ENCODE data around the gene TSGA10. TPM values are rescaled to one million over a fixed set of nuclear protein-coding genes. Genes with fewer than 3 reads are reported as not detected.

TSGA10 gene
- total and polyA plus RNA-seq, 4 donors = 3.8 to 37.3 (median 9.1) TPM

DNA sequence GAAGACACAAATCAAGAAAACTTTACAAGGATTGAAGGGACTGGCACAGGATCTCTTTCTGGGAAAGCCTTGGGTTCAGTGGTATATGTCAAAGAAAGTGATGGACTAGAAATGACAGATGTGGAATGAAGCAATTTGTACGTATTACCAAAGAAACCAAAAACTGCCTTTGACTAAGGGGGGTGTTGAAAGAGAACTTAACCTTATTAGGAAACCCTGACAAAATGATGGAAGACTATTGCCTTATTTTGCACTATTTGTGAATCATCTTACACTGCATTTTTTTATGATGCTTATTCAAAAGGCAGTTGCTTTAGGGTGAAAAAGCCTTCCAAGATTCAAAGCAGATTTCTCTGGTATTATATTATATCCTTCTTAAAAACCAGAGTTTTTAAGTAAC, 4.0 kb downstream of the TSGA10 start:
- Histone ChIP-seq H3K36me3 (ENCODE audit: control insufficient read depth in 4 of 4, insufficient read depth in 4 of 4, low read length in 4 of 4) (peaks cover 0 to 2% (median 0%) of the 10 kb centered on the region in 4 donors), H3K9me3 (ENCODE audit: control insufficient read depth in 4 of 4, insufficient read depth in 3 of 4, low read length in 3 of 4) (no peaks in the 10 kb centered on the region), H3K9ac (ENCODE audit: insufficient read depth in 1 of 2, low read length in 2 of 2) (no peak overlapping the region), H3K4me1 (ENCODE audit: control insufficient read depth in 5 of 5, insufficient read depth in 5 of 5, low read length in 5 of 5) (peaks cover 2 to 14% (median 4%) of the 10 kb centered on the region in 5 donors), H3K27ac (ENCODE audit: low read depth in 1 of 2, low read length in 1 of 2) (no peak overlapping the region), H3K4me3 (no peak overlapping the region), H3K27me3 (ENCODE audit: control insufficient read depth in 3 of 3, insufficient read depth in 3 of 3, low read length in 2 of 3) (no peaks in the 10 kb centered on the region)
- TF ChIP-seq, protein P1, sequence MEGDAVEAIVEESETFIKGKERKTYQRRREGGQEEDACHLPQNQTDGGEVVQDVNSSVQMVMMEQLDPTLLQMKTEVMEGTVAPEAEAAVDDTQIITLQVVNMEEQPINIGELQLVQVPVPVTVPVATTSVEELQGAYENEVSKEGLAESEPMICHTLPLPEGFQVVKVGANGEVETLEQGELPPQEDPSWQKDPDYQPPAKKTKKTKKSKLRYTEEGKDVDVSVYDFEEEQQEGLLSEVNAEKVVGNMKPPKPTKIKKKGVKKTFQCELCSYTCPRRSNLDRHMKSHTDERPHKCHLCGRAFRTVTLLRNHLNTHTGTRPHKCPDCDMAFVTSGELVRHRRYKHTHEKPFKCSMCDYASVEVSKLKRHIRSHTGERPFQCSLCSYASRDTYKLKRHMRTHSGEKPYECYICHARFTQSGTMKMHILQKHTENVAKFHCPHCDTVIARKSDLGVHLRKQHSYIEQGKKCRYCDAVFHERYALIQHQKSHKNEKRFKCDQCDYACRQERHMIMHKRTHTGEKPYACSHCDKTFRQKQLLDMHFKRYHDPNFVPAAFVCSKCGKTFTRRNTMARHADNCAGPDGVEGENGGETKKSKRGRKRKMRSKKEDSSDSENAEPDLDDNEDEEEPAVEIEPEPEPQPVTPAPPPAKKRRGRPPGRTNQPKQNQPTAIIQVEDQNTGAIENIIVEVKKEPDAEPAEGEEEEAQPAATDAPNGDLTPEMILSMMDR (IDR thresholded peaks at IDR 0.05; ENCODE audit: control extremely low read depth, extremely low read depth) = no peak
- DNase-seq = no peak
- WGBS, 2 donors = 46 to 69% methylated on average over 1 of the region's 1 CpG
- ATAC-seq (ENCODE audit: insufficient read depth, low FRiP score) = no peak

DNA sequence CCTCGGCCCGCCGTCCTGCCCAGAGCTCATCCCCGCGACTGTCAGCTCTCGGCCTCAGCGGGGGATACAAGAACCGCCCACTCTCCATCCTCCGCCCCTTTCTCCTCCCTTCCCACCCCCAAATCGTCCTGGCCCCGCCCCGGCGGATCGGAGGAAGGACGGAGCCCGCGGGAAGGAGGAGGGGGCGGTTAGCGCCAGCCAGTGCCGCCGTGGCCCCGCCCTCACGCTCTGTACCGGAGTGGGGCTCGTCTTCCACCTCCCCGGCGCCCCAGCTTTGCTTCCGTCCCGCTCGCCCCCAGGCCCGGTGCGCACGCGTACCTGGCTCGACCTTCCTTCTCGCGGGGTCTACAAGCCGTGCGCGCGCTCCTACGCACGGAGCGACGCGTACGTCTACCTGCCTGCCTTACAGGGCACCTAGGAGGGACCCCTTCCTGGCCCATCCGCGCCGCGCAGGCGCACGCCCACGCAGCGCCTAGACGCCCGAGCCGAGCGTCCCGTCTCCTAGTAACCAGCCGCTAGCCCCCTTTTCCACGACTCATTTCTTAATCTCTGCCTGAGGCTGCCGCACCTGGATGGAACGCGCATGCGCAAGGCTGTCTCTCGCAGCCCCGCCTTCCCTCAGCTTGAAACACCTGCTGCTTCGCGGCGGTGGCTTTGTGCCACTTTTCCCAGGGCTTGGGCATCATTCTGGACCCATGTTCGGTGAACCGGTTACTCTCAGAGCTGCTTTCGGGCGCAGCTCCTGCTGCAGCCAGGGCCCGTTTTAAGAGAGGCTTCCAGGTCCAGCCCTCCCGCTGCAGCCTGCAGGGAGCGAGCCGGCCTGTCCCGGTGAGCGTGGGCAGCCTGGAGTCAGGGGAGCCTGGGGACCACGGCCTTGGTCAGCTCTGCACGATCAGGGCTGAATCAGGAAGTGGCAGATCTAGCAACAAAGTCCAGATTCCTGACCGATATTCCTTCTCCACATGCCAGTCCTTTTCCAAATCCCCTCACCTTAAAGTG, 13.3 kb downstream of the TSGA10 start, which contains the start of gene C2orf15:
Gene C2orf15 (plus strand): TSS at position 598 of the 999 bp plus-strand sequence. CDS start 8,852 bp downstream, outside the sequence.
- Histone ChIP-seq H3K36me3 (ENCODE audit: control insufficient read depth in 4 of 4, insufficient read depth in 4 of 4, low read length in 4 of 4) (no peaks in the 10 kb centered on the region), H3K9ac (ENCODE audit: insufficient read depth in 1 of 2, low read length in 2 of 2) (peak within 1 kb of the TSS; percentile 55 to 67), H3K9me3 (ENCODE audit: control insufficient read depth in 4 of 4, insufficient read depth in 3 of 4, low read length in 3 of 4) (no peaks in the 10 kb centered on the region), H3K4me1 (ENCODE audit: control insufficient read depth in 5 of 5, insufficient read depth in 5 of 5, low read length in 5 of 5) (peaks cover 0 to 6% (median 0%) of the 10 kb centered on the region in 5 donors), H3K27ac (ENCODE audit: low read depth in 1 of 2, low read length in 1 of 2) (peak within 1 kb of the TSS; percentile 68 to 88), H3K4me3 (peak within 1 kb of the TSS; percentile 80), H3K27me3 (ENCODE audit: control insufficient read depth in 3 of 3, insufficient read depth in 3 of 3, low read length in 2 of 3) (peaks cover 0 to 2% (median 0%) of the 10 kb centered on the region in 3 donors)
- 0% methylated on average over 62 to 84 of the region's 84 CpGs for WGBS, 2 donors
- TF ChIP-seq, protein P1 (IDR thresholded peaks at IDR 0.05; ENCODE audit: control extremely low read depth, extremely low read depth) = no peak
- DNase-seq = peak; percentile 93 to 95 (median 93)
- ATAC-seq (ENCODE audit: insufficient read depth, low FRiP score) = peak; percentile 93

GRCh38 chr2:99140860-99141109, 14.0 kb downstream of the TSGA10 start:
- H3K36me3 ChIP-seq (ENCODE audit: control insufficient read depth in 4 of 4, insufficient read depth in 4 of 4, low read length in 4 of 4) = no peaks in the 10 kb centered on the region
- ATAC-seq (ENCODE audit: insufficient read depth, low FRiP score) = peak; percentile 58
- DNase-seq = peak in 2 of 3 donors; percentile 58 to 64
- peaks cover 0 to 2% (median 0%) of the 10 kb centered on the region in 3 donors for H3K27me3 ChIP-seq (ENCODE audit: control insufficient read depth in 3 of 3, insufficient read depth in 3 of 3, low read length in 2 of 3)
- 0% methylated on average over 19 to 21 of the region's 21 CpGs for WGBS, 2 donors
- peak overlapping the region; percentile 27 to 55 for H3K9ac ChIP-seq (ENCODE audit: insufficient read depth in 1 of 2, low read length in 2 of 2)
- H3K4me1 ChIP-seq (ENCODE audit: control insufficient read depth in 5 of 5, insufficient read depth in 5 of 5, low read length in 5 of 5) = peaks cover 0 to 6% (median 0%) of the 10 kb centered on the region in 5 donors
- peak overlapping the region; percentile 80 for H3K4me3 ChIP-seq
- TF ChIP-seq, protein P1 (IDR thresholded peaks at IDR 0.05; ENCODE audit: control extremely low read depth, extremely low read depth) = no peak
- no peaks in the 10 kb centered on the region for H3K9me3 ChIP-seq (ENCODE audit: control insufficient read depth in 4 of 4, insufficient read depth in 3 of 4, low read length in 3 of 4)
- peak overlapping the region; percentile 68 to 88 for H3K27ac ChIP-seq (ENCODE audit: low read depth in 1 of 2, low read length in 1 of 2)
